HG03139 (cell line): ENCODE results near the gene ASCC1.
A peak's percentile ranks its signal among the peaks of the same experiment; 100 is the strongest.
"Not testable (repeated sequence)": the region's sequence is repeated elsewhere in the genome, so short reads cannot be mapped to it uniquely, and the experiment has no call there.

Source experiments
- ATAC-seq: cut with Tn5 transposase; IDR thresholded peaks from one replicate; pipeline ENCODE4 v1.9.1; 2021; ENCODE audit not compliant: unreplicated experiment

Gene ASCC1

GRCh38 chr10:72249176-72249862, 33.2 kb upstream of the ASCC1 start:
- not testable (repeated sequence) for ATAC-seq

- peak; percentile 73 for ATAC-seq
These were observed 32.5 kb upstream of the ASCC1 start for GRCh38 chr10:72248468-72249151.

- ATAC-seq, result no peak
These were observed 30.0 kb upstream of the ASCC1 start for GRCh38 chr10:72245949-72246525.

- no peak for ATAC-seq
These were observed 28.5 kb upstream of the ASCC1 start for GRCh38 chr10:72244573-72245038.

GRCh38 chr10:72243822-72244437, 27.9 kb upstream of the ASCC1 start:
- ATAC-seq, result no peak

GRCh38 chr10:72242675-72243074, 26.6 kb upstream of the ASCC1 start:
- ATAC-seq, result no peak

- ATAC-seq, result no peak
These were observed 25.7 kb upstream of the ASCC1 start for GRCh38 chr10:72241691-72242252.

- no peak for ATAC-seq
These were observed 24.3 kb upstream of the ASCC1 start for GRCh38 chr10:72240371-72240770.

- ATAC-seq, result no peak
These were observed 23.3 kb upstream of the ASCC1 start for GRCh38 chr10:72239409-72239808.

GRCh38 chr10:72238392-72239175, 22.5 kb upstream of the ASCC1 start:
- ATAC-seq, result no peak

- no peak for ATAC-seq
These were observed 19.6 kb upstream of the ASCC1 start for GRCh38 chr10:72235544-72236279.

- ATAC-seq, result no peak
These were observed 18.6 kb upstream of the ASCC1 start for GRCh38 chr10:72234560-72235095.

GRCh38 chr10:72233621-72234020, 17.5 kb upstream of the ASCC1 start:
- no peak for ATAC-seq

- ATAC-seq, result no peak
These were observed 13.5 kb upstream of the ASCC1 start for GRCh38 chr10:72229261-72230251.

- no peak for ATAC-seq
These were observed 12.3 kb upstream of the ASCC1 start for GRCh38 chr10:72228318-72228751.

GRCh38 chr10:72227826-72228225, 11.8 kb upstream of the ASCC1 start:
- no peak for ATAC-seq

GRCh38 chr10:72226418-72227027, 10.4 kb upstream of the ASCC1 start:
- no peak for ATAC-seq

- ATAC-seq, result not testable (repeated sequence)
These were observed 8.1 kb upstream of the ASCC1 start for GRCh38 chr10:72224191-72224590.
